ENCODE measurements around the gene KIF21A.

KIF21A gene

DNA sequence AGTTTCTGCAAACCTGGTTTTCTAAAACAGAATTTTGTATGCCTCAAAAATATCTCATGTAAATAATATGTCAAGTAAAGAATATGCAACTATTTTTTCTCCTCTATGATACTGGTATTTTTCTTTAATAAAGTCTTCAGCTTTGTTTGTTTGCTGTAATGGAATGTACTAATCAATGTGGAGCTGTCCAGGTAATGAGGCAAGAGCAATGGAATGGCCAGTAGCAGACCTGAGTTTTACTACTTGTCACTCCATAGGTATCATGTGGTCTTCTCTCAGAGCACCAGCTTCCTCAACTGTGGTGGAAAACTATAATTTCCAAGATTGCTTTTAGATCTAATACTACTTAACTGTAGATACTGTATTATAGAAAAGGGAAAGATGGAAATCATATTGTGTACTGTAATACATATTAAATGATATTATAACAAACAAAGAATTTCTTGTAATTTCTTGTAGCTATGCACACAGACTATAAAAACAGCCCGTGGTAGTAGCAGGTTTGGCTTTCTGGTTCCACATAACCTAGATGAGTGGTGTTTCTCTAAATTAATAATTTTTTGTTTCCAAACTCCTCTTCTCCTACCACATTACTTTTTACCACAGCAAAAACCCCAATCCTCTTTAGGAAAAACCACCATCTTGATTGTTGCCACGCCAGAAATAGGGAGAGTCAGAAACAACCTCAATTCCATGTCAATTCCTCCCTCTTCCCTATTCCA is 70.6 kb downstream of the KIF21A start:
- 87 to 96% methylated on average over 1 to 2 of the region's 2 CpGs for WGBS, 2 experiments
- H3K4me3 ChIP-seq (ENCODE audit: insufficient read depth, low read depth, low read length), result no peak overlapping the region
- H3K36me3 ChIP-seq (ENCODE audit: control insufficient read depth, insufficient read depth, low read length), result no peaks in the 10 kb centered on the region
- no peak overlapping the region for H3K27ac ChIP-seq (ENCODE audit: insufficient read depth, low read depth, low read length, poor library complexity, severe bottlenecking)
- H3K27me3 ChIP-seq (ENCODE audit: control insufficient read depth, insufficient read depth, low read length, poor library complexity, severe bottlenecking), result no peaks in the 10 kb centered on the region
- H3K4me1 ChIP-seq (ENCODE audit: control insufficient read depth, insufficient read depth, low read length), result no peaks in the 10 kb centered on the region
- H3K9me3 ChIP-seq (ENCODE audit: control insufficient read depth, low read length), result no peaks in the 10 kb centered on the region

DNA sequence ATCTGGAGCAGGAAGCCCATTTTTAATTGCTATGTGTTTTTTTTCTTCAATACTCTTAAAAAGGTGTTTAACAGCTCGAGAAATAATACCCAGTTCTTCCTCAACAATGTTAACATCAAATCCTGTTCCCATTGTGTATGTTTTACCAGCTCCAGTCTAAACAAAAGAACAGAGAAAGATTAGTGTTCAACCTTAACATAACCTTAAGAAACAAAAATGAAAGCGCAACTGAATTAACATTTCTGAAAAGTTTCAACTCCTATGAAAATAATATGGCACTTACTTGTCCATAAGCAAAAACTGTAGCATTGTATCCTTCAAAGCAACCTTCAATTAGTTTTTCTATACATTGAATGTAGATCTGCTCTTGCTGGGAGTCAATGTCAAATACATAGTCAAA is 73.2 kb downstream of the KIF21A start:
- 95 to 100% methylated on average over 2 of the region's 2 CpGs for WGBS, 2 experiments
- Histone ChIP-seq H3K36me3 (ENCODE audit: control insufficient read depth, insufficient read depth, low read length) (no peaks in the 10 kb centered on the region), H3K9me3 (ENCODE audit: control insufficient read depth, low read length) (no peaks in the 10 kb centered on the region), H3K27me3 (ENCODE audit: control insufficient read depth, insufficient read depth, low read length, poor library complexity, severe bottlenecking) (no peaks in the 10 kb centered on the region), H3K4me3 (ENCODE audit: insufficient read depth, low read depth, low read length) (no peak overlapping the region), H3K4me1 (ENCODE audit: control insufficient read depth, insufficient read depth, low read length) (no peaks in the 10 kb centered on the region), H3K27ac (ENCODE audit: insufficient read depth, low read depth, low read length, poor library complexity, severe bottlenecking) (no peak overlapping the region)

DNA sequence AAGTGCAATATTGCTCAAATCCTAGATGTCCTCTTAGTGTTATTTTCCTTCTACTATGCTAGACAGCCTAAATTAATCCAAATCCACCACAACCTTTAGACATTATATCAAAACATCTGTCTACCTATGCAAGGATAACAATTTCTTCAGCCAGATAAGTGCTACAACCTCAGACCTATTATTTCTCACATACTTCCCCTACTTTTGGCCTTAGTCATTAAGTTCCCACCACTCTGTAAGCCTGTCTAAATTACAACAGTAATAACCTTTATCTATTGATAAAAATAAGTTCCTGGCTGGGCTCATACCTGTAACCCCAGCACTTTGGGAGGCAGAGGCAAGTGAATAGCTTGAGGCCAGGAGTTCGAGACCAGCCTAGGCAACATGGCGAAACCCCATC is 74.0 kb downstream of the KIF21A start:
- H3K4me1 ChIP-seq (ENCODE audit: control insufficient read depth, insufficient read depth, low read length), result no peaks in the 10 kb centered on the region
- no peak overlapping the region for H3K4me3 ChIP-seq (ENCODE audit: insufficient read depth, low read depth, low read length)
- WGBS, 2 experiments, result 88 to 93% methylated on average over 2 of the region's 2 CpGs
- H3K9me3 ChIP-seq (ENCODE audit: control insufficient read depth, low read length), result no peaks in the 10 kb centered on the region
- H3K27me3 ChIP-seq (ENCODE audit: control insufficient read depth, insufficient read depth, low read length, poor library complexity, severe bottlenecking), result no peaks in the 10 kb centered on the region
- H3K36me3 ChIP-seq (ENCODE audit: control insufficient read depth, insufficient read depth, low read length), result no peaks in the 10 kb centered on the region
- H3K27ac ChIP-seq (ENCODE audit: insufficient read depth, low read depth, low read length, poor library complexity, severe bottlenecking), result no peak overlapping the region

DNA sequence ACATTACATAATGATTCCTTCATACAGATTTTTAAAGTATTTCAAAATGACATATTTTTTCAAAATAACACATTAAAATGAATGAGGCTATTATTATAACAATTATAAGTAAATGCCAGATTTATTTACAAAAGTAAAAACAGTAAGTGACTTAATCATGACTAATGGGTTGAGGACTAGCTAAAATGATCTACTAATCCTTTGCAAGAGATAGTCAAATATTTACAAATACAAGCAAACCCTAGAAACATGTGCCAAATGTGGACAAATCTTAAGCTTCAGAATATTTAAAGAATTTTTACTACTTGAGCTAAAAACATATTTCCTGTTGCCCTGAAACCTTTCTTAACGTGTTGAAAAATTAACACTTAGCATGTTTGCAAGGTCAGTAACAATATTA is 74.8 kb downstream of the KIF21A start:
- no peak overlapping the region for H3K4me3 ChIP-seq (ENCODE audit: insufficient read depth, low read depth, low read length)
- 89 to 100% methylated on average over 1 of the region's 1 CpG for WGBS, 2 experiments
- no peaks in the 10 kb centered on the region for H3K4me1 ChIP-seq (ENCODE audit: control insufficient read depth, insufficient read depth, low read length)
- no peak overlapping the region for H3K27ac ChIP-seq (ENCODE audit: insufficient read depth, low read depth, low read length, poor library complexity, severe bottlenecking)
- H3K27me3 ChIP-seq (ENCODE audit: control insufficient read depth, insufficient read depth, low read length, poor library complexity, severe bottlenecking), result no peaks in the 10 kb centered on the region
- H3K36me3 ChIP-seq (ENCODE audit: control insufficient read depth, insufficient read depth, low read length), result no peaks in the 10 kb centered on the region
- H3K9me3 ChIP-seq (ENCODE audit: control insufficient read depth, low read length), result no peaks in the 10 kb centered on the region

DNA sequence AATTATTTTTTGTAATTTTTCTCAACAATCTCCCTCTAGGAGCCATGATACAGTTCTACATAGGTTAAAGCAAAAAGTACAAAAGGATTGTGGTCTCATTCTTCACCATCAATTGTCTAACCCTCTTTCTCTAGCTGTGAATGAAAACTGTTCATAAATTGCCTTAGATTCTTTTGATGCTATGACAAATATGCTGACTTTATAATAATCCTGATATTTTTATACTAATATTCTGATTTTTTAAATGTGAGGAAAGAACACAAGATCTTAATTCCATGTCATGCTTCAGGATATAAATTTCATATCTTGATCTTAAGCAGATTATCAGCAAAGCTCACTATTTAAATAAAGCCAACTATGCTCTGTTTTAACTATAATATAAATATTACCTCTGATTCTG is 75.4 kb downstream of the KIF21A start:
- Histone ChIP-seq H3K27ac (ENCODE audit: insufficient read depth, low read depth, low read length, poor library complexity, severe bottlenecking) (no peak overlapping the region), H3K27me3 (ENCODE audit: control insufficient read depth, insufficient read depth, low read length, poor library complexity, severe bottlenecking) (no peaks in the 10 kb centered on the region), H3K4me3 (ENCODE audit: insufficient read depth, low read depth, low read length) (no peak overlapping the region), H3K4me1 (ENCODE audit: control insufficient read depth, insufficient read depth, low read length) (no peaks in the 10 kb centered on the region), H3K9me3 (ENCODE audit: control insufficient read depth, low read length) (no peaks in the 10 kb centered on the region), H3K36me3 (ENCODE audit: control insufficient read depth, insufficient read depth, low read length) (no peaks in the 10 kb centered on the region)

DNA sequence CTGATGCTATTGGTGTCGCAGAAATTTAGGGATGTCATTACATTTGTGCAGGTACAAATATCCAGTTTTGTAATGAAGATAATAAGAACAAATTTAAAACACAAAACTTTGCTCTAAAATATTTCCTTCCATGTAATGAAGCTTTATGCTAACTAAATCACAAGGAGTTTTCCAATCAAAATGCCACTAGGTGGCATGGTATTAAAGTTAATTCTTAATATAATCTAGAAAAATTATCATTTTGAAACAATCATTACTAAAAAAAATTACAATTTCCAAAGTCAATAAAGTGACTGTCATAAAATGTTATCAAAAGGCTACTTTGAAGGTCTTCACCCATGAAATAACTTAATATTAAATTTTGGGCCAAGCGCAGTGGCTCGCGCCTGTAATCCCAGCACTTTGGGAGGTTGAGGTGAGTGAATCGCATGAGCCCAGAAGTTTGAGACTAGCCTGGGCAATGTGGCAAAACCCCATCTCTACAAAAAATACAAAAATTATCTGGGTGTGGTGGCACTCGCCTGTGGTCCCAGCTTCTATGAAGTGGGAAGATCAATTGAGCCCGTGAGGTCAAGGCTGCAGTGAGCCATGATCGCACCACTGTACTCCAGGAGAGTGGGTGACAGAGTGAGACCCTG is 77.4 kb downstream of the KIF21A start:
- H3K4me1 ChIP-seq (ENCODE audit: control insufficient read depth, insufficient read depth, low read length), result no peaks in the 10 kb centered on the region
- H3K4me3 ChIP-seq (ENCODE audit: insufficient read depth, low read depth, low read length), result no peak overlapping the region
- WGBS, 2 experiments, result 93 to 96% methylated on average over 8 of the region's 8 CpGs
- H3K9me3 ChIP-seq (ENCODE audit: control insufficient read depth, low read length), result no peaks in the 10 kb centered on the region
- no peaks in the 10 kb centered on the region for H3K27me3 ChIP-seq (ENCODE audit: control insufficient read depth, insufficient read depth, low read length, poor library complexity, severe bottlenecking)
- H3K36me3 ChIP-seq (ENCODE audit: control insufficient read depth, insufficient read depth, low read length), result peaks cover 12% of the 10 kb centered on the region
- no peak overlapping the region for H3K27ac ChIP-seq (ENCODE audit: insufficient read depth, low read depth, low read length, poor library complexity, severe bottlenecking)

DNA sequence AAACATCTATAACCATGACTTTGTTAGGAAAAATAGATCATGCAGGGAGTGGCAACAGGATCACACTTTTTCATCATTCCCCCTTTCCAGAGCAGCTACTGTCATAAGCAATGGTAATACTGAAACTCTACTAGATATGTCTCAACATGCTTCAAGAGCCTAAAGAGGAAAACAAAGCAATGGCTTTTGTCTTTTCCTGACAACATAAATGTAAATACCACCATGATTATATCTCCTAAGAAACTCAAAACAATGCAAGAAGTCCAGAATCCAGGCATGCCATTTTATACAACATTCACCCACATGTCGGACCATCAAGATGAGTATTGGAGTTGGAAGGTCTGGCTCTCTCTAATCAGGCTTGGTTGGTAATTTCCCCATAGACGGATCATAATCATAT is 78.7 kb downstream of the KIF21A start:
- peaks cover 12% of the 10 kb centered on the region for H3K36me3 ChIP-seq (ENCODE audit: control insufficient read depth, insufficient read depth, low read length)
- no peaks in the 10 kb centered on the region for H3K4me1 ChIP-seq (ENCODE audit: control insufficient read depth, insufficient read depth, low read length)
- no peak overlapping the region for H3K4me3 ChIP-seq (ENCODE audit: insufficient read depth, low read depth, low read length)
- no peak overlapping the region for H3K27ac ChIP-seq (ENCODE audit: insufficient read depth, low read depth, low read length, poor library complexity, severe bottlenecking)
- no CpG with 5 or more reads among the region's 2 CpGs for WGBS, 2 experiments
- H3K9me3 ChIP-seq (ENCODE audit: control insufficient read depth, low read length), result no peaks in the 10 kb centered on the region
- H3K27me3 ChIP-seq (ENCODE audit: control insufficient read depth, insufficient read depth, low read length, poor library complexity, severe bottlenecking), result no peaks in the 10 kb centered on the region

DNA sequence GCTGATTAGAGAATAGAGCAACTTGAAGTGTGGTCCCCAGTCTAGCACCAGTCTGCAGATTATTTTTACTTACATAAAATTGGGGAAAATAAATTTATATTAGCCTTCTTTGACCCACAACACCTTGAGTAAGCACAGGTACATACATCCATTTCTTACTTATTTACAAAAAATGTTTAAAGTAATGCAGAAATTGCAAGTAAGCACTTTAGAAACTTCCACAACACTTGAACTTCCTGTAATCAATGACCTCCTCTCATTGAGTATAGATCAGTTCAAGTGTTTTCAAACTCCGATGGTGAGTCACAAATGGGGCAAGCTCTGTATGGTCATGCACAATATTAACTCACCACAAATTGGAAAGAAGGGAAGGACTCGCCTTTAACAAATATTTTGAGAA is 83.3 kb downstream of the KIF21A start:
- Histone ChIP-seq H3K4me3 (ENCODE audit: insufficient read depth, low read depth, low read length) (no peak overlapping the region), H3K9me3 (ENCODE audit: control insufficient read depth, low read length) (no peaks in the 10 kb centered on the region), H3K27me3 (ENCODE audit: control insufficient read depth, insufficient read depth, low read length, poor library complexity, severe bottlenecking) (no peaks in the 10 kb centered on the region), H3K36me3 (ENCODE audit: control insufficient read depth, insufficient read depth, low read length) (peaks cover 16% of the 10 kb centered on the region), H3K27ac (ENCODE audit: insufficient read depth, low read depth, low read length, poor library complexity, severe bottlenecking) (no peak overlapping the region), H3K4me1 (ENCODE audit: control insufficient read depth, insufficient read depth, low read length) (no peaks in the 10 kb centered on the region)
- 93 to 95% methylated on average over 2 of the region's 2 CpGs for WGBS, 2 experiments

DNA sequence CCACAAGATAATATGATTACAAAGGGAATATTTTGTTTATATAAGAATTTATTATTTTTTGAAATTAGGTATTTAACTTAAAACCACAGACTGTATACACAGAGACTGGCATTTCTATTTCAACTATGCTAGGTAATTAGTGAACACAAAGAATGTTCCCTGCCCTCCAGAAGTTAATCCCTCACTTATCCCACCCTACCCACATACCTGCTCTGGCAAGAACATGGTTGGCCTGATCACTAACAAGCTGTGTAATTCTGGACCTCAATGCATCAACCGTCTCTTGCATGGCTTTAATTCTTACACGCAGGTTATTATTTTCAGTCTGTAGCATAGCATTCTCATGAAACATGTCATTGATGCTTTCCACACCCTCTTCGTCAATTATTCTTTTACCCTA is 85.9 kb downstream of the KIF21A start:
- WGBS, 2 experiments, result 96 to 97% methylated on average over 2 to 3 of the region's 3 CpGs
- Histone ChIP-seq H3K36me3 (ENCODE audit: control insufficient read depth, insufficient read depth, low read length) (peaks cover 14% of the 10 kb centered on the region), H3K27ac (ENCODE audit: insufficient read depth, low read depth, low read length, poor library complexity, severe bottlenecking) (no peak overlapping the region), H3K4me1 (ENCODE audit: control insufficient read depth, insufficient read depth, low read length) (no peaks in the 10 kb centered on the region), H3K4me3 (ENCODE audit: insufficient read depth, low read depth, low read length) (no peak overlapping the region), H3K27me3 (ENCODE audit: control insufficient read depth, insufficient read depth, low read length, poor library complexity, severe bottlenecking) (no peaks in the 10 kb centered on the region), H3K9me3 (ENCODE audit: control insufficient read depth, low read length) (no peaks in the 10 kb centered on the region)

DNA sequence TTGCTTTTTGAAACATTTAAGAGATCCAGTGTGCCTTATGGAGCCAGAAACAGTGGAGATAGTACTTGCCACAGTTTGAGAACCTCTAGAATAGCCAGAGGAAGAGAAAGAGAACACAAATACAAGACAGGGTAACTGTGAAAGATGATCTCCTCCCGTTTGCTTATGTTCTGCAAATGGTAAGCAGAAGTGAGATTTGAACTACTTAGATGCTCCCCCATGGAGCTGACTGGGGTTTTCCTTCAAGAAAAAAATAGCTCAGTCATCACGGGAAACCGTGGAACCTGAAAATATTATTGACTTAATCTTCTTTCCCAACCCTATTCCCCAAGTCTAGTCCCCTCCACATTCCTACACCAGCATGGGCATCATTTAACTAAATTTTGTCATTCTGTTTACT is 87.1 kb downstream of the KIF21A start:
- peaks cover 5% of the 10 kb centered on the region for H3K36me3 ChIP-seq (ENCODE audit: control insufficient read depth, insufficient read depth, low read length)
- no peaks in the 10 kb centered on the region for H3K27me3 ChIP-seq (ENCODE audit: control insufficient read depth, insufficient read depth, low read length, poor library complexity, severe bottlenecking)
- no peaks in the 10 kb centered on the region for H3K4me1 ChIP-seq (ENCODE audit: control insufficient read depth, insufficient read depth, low read length)
- H3K27ac ChIP-seq (ENCODE audit: insufficient read depth, low read depth, low read length, poor library complexity, severe bottlenecking), result no peak overlapping the region
- no peaks in the 10 kb centered on the region for H3K9me3 ChIP-seq (ENCODE audit: control insufficient read depth, low read length)
- H3K4me3 ChIP-seq (ENCODE audit: insufficient read depth, low read depth, low read length), result no peak overlapping the region
- WGBS, 2 experiments, result 93 to 96% methylated on average over 3 of the region's 3 CpGs

Data from ectodermal cell (in vitro differentiated cells).